ENCODE results near the gene BNIP3. TPM values are rescaled to one million over a fixed set of nuclear protein-coding genes. Genes with fewer than 3 reads are reported as not detected.
A peak's percentile ranks its signal among the peaks of the same experiment; 100 is the strongest.

Gene BNIP3
- total and polyA plus RNA-seq, 3 experiments from 2014 or later: 26.3 to 40.7 (median 39.8) TPM

- Histone ChIP-seq H3K4me1 (ENCODE audit: insufficient read depth, low read length) (peaks cover 64% of the 10 kb centered on the region), H3K4me3 (ENCODE audit: low read length) (no peak overlapping the region), H3K27ac (ENCODE audit: low read depth, low read length) (no peak overlapping the region), H3K36me3 (ENCODE audit: insufficient read depth, low read length) (no peaks in the 10 kb centered on the region), H3K27me3 (ENCODE audit: insufficient read depth, low read length, poor library complexity, severe bottlenecking) (no peaks in the 10 kb centered on the region), H3K9me3 (ENCODE audit: low read length) (no peaks in the 10 kb centered on the region)
- ChIA-PET CTCF (no interaction called here), POLR2A (no interaction called here)
- peaks cover 67 to 95% (median 76%) of the 10 kb centered on the region in 3 donors for H3K4me1 Mint-ChIP-seq
- peak overlapping the region in 1 of 7 donors; percentile 20 for H3K4me3 Mint-ChIP-seq
- H3K27me3 Mint-ChIP-seq: peaks cover 0 to 2% of the 10 kb centered on the region in 2 donors
- H3K36me3 Mint-ChIP-seq: peaks cover 4 to 28% (median 7%) of the 10 kb centered on the region in 3 donors
- H3K27ac Mint-ChIP-seq: peak overlapping the region in 6 of 8 donors; percentile 11 to 80 (median 43)
- H3K9me3 Mint-ChIP-seq: peaks cover 0 to 2% (median 1%) of the 10 kb centered on the region in 5 donors
- DNase-seq: no peak
Measured at GRCh38 chr10:131930150-131930549, 51.6 kb downstream of the BNIP3 start.

- H3K36me3 ChIP-seq (ENCODE audit: insufficient read depth, low read length): no peaks in the 10 kb centered on the region
- no peak for DNase-seq
- H3K27me3 Mint-ChIP-seq: peaks cover 0 to 2% of the 10 kb centered on the region in 2 donors
- H3K9me3 Mint-ChIP-seq: peaks cover 0 to 7% (median 5%) of the 10 kb centered on the region in 5 donors
- no peaks in the 10 kb centered on the region for H3K27me3 ChIP-seq (ENCODE audit: insufficient read depth, low read length, poor library complexity, severe bottlenecking)
- H3K27ac ChIP-seq (ENCODE audit: low read depth, low read length): no peak overlapping the region
- no peak overlapping the region for H3K4me3 ChIP-seq (ENCODE audit: low read length)
- CTCF ChIA-PET: no interaction called here
- H3K4me3 Mint-ChIP-seq: peak overlapping the region in 3 of 7 donors; percentile 5 to 20 (median 5)
- H3K9me3 ChIP-seq (ENCODE audit: low read length): no peaks in the 10 kb centered on the region
- H3K4me1 Mint-ChIP-seq: peaks cover 63 to 93% (median 71%) of the 10 kb centered on the region in 3 donors
- POLR2A ChIA-PET: no interaction called here
- H3K4me1 ChIP-seq (ENCODE audit: insufficient read depth, low read length): peaks cover 55% of the 10 kb centered on the region
- peak overlapping the region in 5 of 8 donors; percentile 21 to 84 (median 70) for H3K27ac Mint-ChIP-seq
- peaks cover 8 to 22% (median 9%) of the 10 kb centered on the region in 3 donors for H3K36me3 Mint-ChIP-seq
Measured at GRCh38 chr10:131929122-131929845, 52.4 kb downstream of the BNIP3 start.

- H3K4me3 Mint-ChIP-seq: peak overlapping the region; percentile 1 to 77 (median 62)
- H3K9me3 Mint-ChIP-seq: peaks cover 0 to 7% (median 5%) of the 10 kb centered on the region in 5 donors
- H3K4me1 Mint-ChIP-seq: peaks cover 59 to 90% (median 66%) of the 10 kb centered on the region in 3 donors
- H3K27ac ChIP-seq (ENCODE audit: low read depth, low read length): no peak overlapping the region
- peak in 2 of 5 donors; percentile 25 to 43 for DNase-seq
- ChIA-PET CTCF (interaction anchor here (1.0 kb wide), 1 partner anchor 94 kb away, joined by 5 read pairs; no protein-coding TSS in a partner anchor), POLR2A (no interaction called here)
- H3K36me3 ChIP-seq (ENCODE audit: insufficient read depth, low read length): no peaks in the 10 kb centered on the region
- peaks cover 54% of the 10 kb centered on the region for H3K4me1 ChIP-seq (ENCODE audit: insufficient read depth, low read length)
- H3K4me3 ChIP-seq (ENCODE audit: low read length): peak overlapping the region; percentile 1
- H3K36me3 Mint-ChIP-seq: peaks cover 8 to 19% (median 9%) of the 10 kb centered on the region in 3 donors
- peaks cover 0 to 2% of the 10 kb centered on the region in 2 donors for H3K27me3 Mint-ChIP-seq
- H3K9me3 ChIP-seq (ENCODE audit: low read length): no peaks in the 10 kb centered on the region
- H3K27me3 ChIP-seq (ENCODE audit: insufficient read depth, low read length, poor library complexity, severe bottlenecking): no peaks in the 10 kb centered on the region
- peak overlapping the region; percentile 4 to 91 (median 68) for H3K27ac Mint-ChIP-seq
Measured at GRCh38 chr10:131928248-131929095, 53.3 kb downstream of the BNIP3 start.

- no peak overlapping the region for H3K27ac ChIP-seq (ENCODE audit: low read depth, low read length)
- POLR2A ChIA-PET: no interaction called here
- peaks cover 12 to 16% (median 14%) of the 10 kb centered on the region in 3 donors for H3K36me3 Mint-ChIP-seq
Measured at GRCh38 chr10:131926743-131927595, 54.8 kb downstream of the BNIP3 start.

GRCh38 chr10:131926253-131926652 lies 55.5 kb downstream of the BNIP3 start:
- peaks cover 12 to 16% (median 14%) of the 10 kb centered on the region in 3 donors for H3K36me3 Mint-ChIP-seq
- no peaks in the 10 kb centered on the region for H3K27me3 ChIP-seq (ENCODE audit: insufficient read depth, low read length, poor library complexity, severe bottlenecking)
- peaks cover 45% of the 10 kb centered on the region for H3K4me1 ChIP-seq (ENCODE audit: insufficient read depth, low read length)
- ChIA-PET POLR2A (no interaction called here), CTCF (interaction anchor here (1.2 kb wide), 1 partner anchor 22 kb away, joined by 3 read pairs; no protein-coding TSS in a partner anchor)
- H3K4me3 ChIP-seq (ENCODE audit: low read length): no peak overlapping the region
- peak overlapping the region in 1 of 8 donors; percentile 63 for H3K27ac Mint-ChIP-seq
- H3K9me3 ChIP-seq (ENCODE audit: low read length): no peaks in the 10 kb centered on the region
- peaks cover 0 to 7% (median 5%) of the 10 kb centered on the region in 5 donors for H3K9me3 Mint-ChIP-seq
- peaks cover 71 to 89% (median 79%) of the 10 kb centered on the region in 3 donors for H3K4me1 Mint-ChIP-seq
- DNase-seq: no peak
- H3K36me3 ChIP-seq (ENCODE audit: insufficient read depth, low read length): no peaks in the 10 kb centered on the region
- H3K27me3 Mint-ChIP-seq: peaks cover 0 to 3% of the 10 kb centered on the region in 2 donors
- H3K4me3 Mint-ChIP-seq: peak overlapping the region in 1 of 7 donors; percentile 57
- no peak overlapping the region for H3K27ac ChIP-seq (ENCODE audit: low read depth, low read length)

More at GRCh38 chr10:131926743-131927595, 54.8 kb downstream of the BNIP3 start:
- Mint-ChIP-seq H3K9me3 (peaks cover 0 to 7% (median 5%) of the 10 kb centered on the region in 5 donors), H3K27me3 (peaks cover 0 to 3% of the 10 kb centered on the region in 2 donors), H3K27ac (peak overlapping the region in 5 of 8 donors; percentile 0 to 63 (median 19)), H3K4me1 (peaks cover 65 to 89% (median 74%) of the 10 kb centered on the region in 3 donors), H3K4me3 (peak overlapping the region in 6 of 7 donors; percentile 4 to 83 (median 48))
- Histone ChIP-seq H3K4me3 (ENCODE audit: low read length) (no peak overlapping the region), H3K27me3 (ENCODE audit: insufficient read depth, low read length, poor library complexity, severe bottlenecking) (no peaks in the 10 kb centered on the region), H3K36me3 (ENCODE audit: insufficient read depth, low read length) (no peaks in the 10 kb centered on the region), H3K4me1 (ENCODE audit: insufficient read depth, low read length) (peaks cover 45% of the 10 kb centered on the region), H3K9me3 (ENCODE audit: low read length) (no peaks in the 10 kb centered on the region)
- CTCF ChIA-PET: interaction anchor here (1.1 to 1.2 kb wide), 2 partner anchors 22 to 41 kb away, joined by 3 to 4 read pairs; no protein-coding TSS in a partner anchor
- no peak for DNase-seq

GRCh38 chr10:131925716-131926115 lies 56.0 kb downstream of the BNIP3 start:
- Histone ChIP-seq H3K4me1 (ENCODE audit: insufficient read depth, low read length) (peaks cover 42% of the 10 kb centered on the region), H3K27ac (ENCODE audit: low read depth, low read length) (no peak overlapping the region), H3K4me3 (ENCODE audit: low read length) (no peak overlapping the region), H3K27me3 (ENCODE audit: insufficient read depth, low read length, poor library complexity, severe bottlenecking) (no peaks in the 10 kb centered on the region), H3K9me3 (ENCODE audit: low read length) (no peaks in the 10 kb centered on the region), H3K36me3 (ENCODE audit: insufficient read depth, low read length) (no peaks in the 10 kb centered on the region)
- DNase-seq: no peak
- Mint-ChIP-seq H3K4me3 (no peak overlapping the region), H3K36me3 (peaks cover 12 to 17% (median 13%) of the 10 kb centered on the region in 3 donors), H3K4me1 (peaks cover 72 to 89% (median 79%) of the 10 kb centered on the region in 3 donors), H3K9me3 (peaks cover 0 to 7% (median 5%) of the 10 kb centered on the region in 5 donors), H3K27me3 (peaks cover 0 to 3% of the 10 kb centered on the region in 2 donors), H3K27ac (no peak overlapping the region)
- ChIA-PET POLR2A (no interaction called here), CTCF (interaction anchor here (1.2 kb wide), 1 partner anchor 21 kb away, joined by 3 read pairs; no protein-coding TSS in a partner anchor)

GRCh38 chr10:131925011-131925649 lies 56.6 kb downstream of the BNIP3 start:
- Mint-ChIP-seq H3K27ac (no peak overlapping the region), H3K9me3 (peaks cover 0 to 7% (median 5%) of the 10 kb centered on the region in 5 donors), H3K4me3 (no peak overlapping the region), H3K36me3 (peaks cover 11 to 15% (median 12%) of the 10 kb centered on the region in 3 donors), H3K27me3 (peaks cover 0 to 3% of the 10 kb centered on the region in 2 donors), H3K4me1 (peaks cover 72 to 87% (median 79%) of the 10 kb centered on the region in 3 donors)
- no peak overlapping the region for H3K4me3 ChIP-seq (ENCODE audit: low read length)
- no peaks in the 10 kb centered on the region for H3K9me3 ChIP-seq (ENCODE audit: low read length)
- no peaks in the 10 kb centered on the region for H3K36me3 ChIP-seq (ENCODE audit: insufficient read depth, low read length)
- CTCF ChIA-PET: no interaction called here
- H3K27ac ChIP-seq (ENCODE audit: low read depth, low read length): no peak overlapping the region
- H3K4me1 ChIP-seq (ENCODE audit: insufficient read depth, low read length): peaks cover 39% of the 10 kb centered on the region
- H3K27me3 ChIP-seq (ENCODE audit: insufficient read depth, low read length, poor library complexity, severe bottlenecking): no peaks in the 10 kb centered on the region
- DNase-seq: no peak
- POLR2A ChIA-PET: no interaction called here
